Stimulated activated CD4-positive, alpha-beta T cell treated with anti-CD3 and anti-CD28 coated beads, Interleukin-4, amount 100 ng/mL, for 4 hours (primary cell): ENCODE measurements around the gene SLC22A3.

ENCODE experiments used
- DNase-seq, 2 experiments: peaks; one replicate each; pipeline ENCODE4 v3.0.0-alpha.2; 2020

The SLC22A3 gene

GRCh38 chr6:160418370-160418769 lies 70.2 kb downstream of the SLC22A3 start:
- DNase-seq, result no peak

- no peak for DNase-seq
Observed at GRCh38 chr6:160419488-160419887, 71.3 kb downstream of the SLC22A3 start.

GRCh38 chr6:160420253-160420968 lies 72.2 kb downstream of the SLC22A3 start:
- DNase-seq, result no peak

- DNase-seq, result no peak
Observed at GRCh38 chr6:160420969-160421556, 72.9 kb downstream of the SLC22A3 start.

- no peak for DNase-seq
Observed at GRCh38 chr6:160421854-160422253, 73.7 kb downstream of the SLC22A3 start.

- DNase-seq, result no peak
Observed at GRCh38 chr6:160424256-160424655, 76.1 kb downstream of the SLC22A3 start.

GRCh38 chr6:160426136-160426535 lies 78.0 kb downstream of the SLC22A3 start:
- DNase-seq, result no peak

GRCh38 chr6:160427312-160428068 lies 79.3 kb downstream of the SLC22A3 start:
- DNase-seq, result no peak

- no peak for DNase-seq
Observed at GRCh38 chr6:160428069-160428430, 79.9 kb downstream of the SLC22A3 start.

GRCh38 chr6:160428818-160429619 lies 80.8 kb downstream of the SLC22A3 start:
- DNase-seq, result no peak

GRCh38 chr6:160429620-160429895 lies 81.4 kb downstream of the SLC22A3 start:
- no peak for DNase-seq

- DNase-seq, result no peak
Observed at GRCh38 chr6:160430203-160430602, 82.0 kb downstream of the SLC22A3 start.

- no peak for DNase-seq
Observed at GRCh38 chr6:160430751-160431150, 82.6 kb downstream of the SLC22A3 start.

- DNase-seq, result no peak
Observed at GRCh38 chr6:160431226-160431625, 83.0 kb downstream of the SLC22A3 start.

GRCh38 chr6:160431791-160432404 lies 83.7 kb downstream of the SLC22A3 start:
- DNase-seq, result no peak

GRCh38 chr6:160435935-160436334 lies 87.8 kb downstream of the SLC22A3 start:
- DNase-seq, result no peak

GRCh38 chr6:160437154-160437553 lies 89.0 kb downstream of the SLC22A3 start:
- DNase-seq, result no peak

- DNase-seq, result no peak
Observed at GRCh38 chr6:160437775-160438174, 89.6 kb downstream of the SLC22A3 start.

- DNase-seq, result no peak
Observed at GRCh38 chr6:160438481-160438880, 90.3 kb downstream of the SLC22A3 start.

GRCh38 chr6:160439751-160440150 lies 91.6 kb downstream of the SLC22A3 start:
- no peak for DNase-seq

GRCh38 chr6:160442151-160442550 lies 94.0 kb downstream of the SLC22A3 start:
- DNase-seq, result no peak

- DNase-seq, result no peak
Observed at GRCh38 chr6:160445130-160445529, 97.0 kb downstream of the SLC22A3 start.

- DNase-seq, result no peak
Observed at GRCh38 chr6:160447350-160447749, 99.2 kb downstream of the SLC22A3 start.
